Measurements from ENCODE around the gene WDR91.
A peak's percentile ranks its signal among the peaks of the same experiment; 100 is the strongest.

GRCh38 chr7:135211179-135211945, at the start of gene WDR91:
- TF ChIP-seq CTCF (conservative IDR thresholded peaks at IDR 0.05; ENCODE audit: low read length) (0 out of 2 replicates have a peak, but pooled peaks have one; percentile 19), EZH2phosphoT487 (IDR thresholded peaks at IDR 0.05; ENCODE audit: borderline replicate concordance) (no peak)
